K562 (cell line): ENCODE results near the gene SLC26A1.

ENCODE experiments used
- HDAC8 ChIP-seq: fragments of 450-650 bp; IDR thresholded peaks from 2 replicates; pipeline ENCODE4 v1.6.1; 2016; ENCODE audit warnings: mild to moderate bottlenecking, missing genetic modification characterization, moderate library complexity, missing compliant biosample characterization
- KDM1A ChIP-seq, 2 experiments: fragments of 450-650 bp; IDR thresholded peaks; 2 replicates each; pipeline ENCODE4 v1.6.1; 2016; ENCODE audit warnings: mild to moderate bottlenecking in 2 of 2
- NCOA4 ChIP-seq: fragments of 450-650 bp; IDR thresholded peaks from 2 replicates; pipeline ENCODE4 v1.6.1; 2018; ENCODE audit warnings: mild to moderate bottlenecking; ENCODE audit not compliant: partially characterized antibody
- POLR2A ChIP-seq: fragments of 450-650 bp; conservative IDR thresholded peaks from 2 replicates; pipeline ENCODE4 v1.6.1; 2016
- RAD21 ChIP-seq, 2 experiments: fragments of 250-450 bp in 1 of 2; fragments of 450-650 bp in 1 of 2; sonication (Bioruptor Pico) in 1 of 2; formaldehyde crosslinking in 1 of 2; IDR thresholded peaks in 1 of 2; conservative IDR thresholded peaks in 1 of 2; 2 replicates each; pipeline versions ENCODE4 v1.4.0 to v1.8.0; 2020 to 2022; ENCODE audit warnings: mild to moderate bottlenecking in 2 of 2, moderate library complexity in 1 of 2
- SIN3A ChIP-seq, 2 experiments: fragments of 150-350 bp in 1 of 2; IDR thresholded peaks; 2 replicates each; pipeline ENCODE4 v1.6.1; 2011 to 2016; ENCODE audit warnings: borderline replicate concordance in 2 of 2, low read depth in 2 of 2, low read length in 2 of 2, mild to moderate bottlenecking in 2 of 2, moderate library complexity in 2 of 2; ENCODE audit not compliant: control insufficient read depth in 1 of 2
- TCF7L2 ChIP-seq: fragments of 150-350 bp; IDR thresholded peaks from 2 replicates; pipeline ENCODE4 v1.6.1; 2016; ENCODE audit warnings: low read depth, mild to moderate bottlenecking, low read length, moderate library complexity

GRCh38 chr4:1035510-1035909 lies 42.3 kb upstream of the SLC26A1 start:
- TF ChIP-seq RAD21 (CRISPR knock-in tag; conservative IDR thresholded peaks at IDR 0.05 in 1 of 2, IDR thresholded peaks at IDR 0.05 in 1 of 2) (no peak), NCOA4 (no peak), SIN3A (IDR thresholded peaks at IDR 0.05; ENCODE audit: borderline replicate concordance in 2 of 2, control insufficient read depth in 1 of 2, low read depth in 2 of 2, low read length in 2 of 2) (no peak), HDAC8 (tag) (no peak), TCF7L2 (no peak), KDM1A (IDR thresholded peaks at IDR 0.05) (no peak), POLR2A (no peak)
